GM12878 (cell line): ENCODE measurements around the gene UMAD1. TPM values are rescaled to one million over a fixed set of nuclear protein-coding genes. Genes with fewer than 3 reads are reported as not detected.

Experiments
- ATAC-seq: fragments of 200-7000 bp; cut with Tn5 transposase; 3 replicates; pipeline ENCODE4 v1.9.1; 2020; ENCODE audit warnings: mild to moderate bottlenecking, moderate library complexity
- BruUV-seq: library from RNA; stranded (reverse); fragments of 400-500 nt; replicated peaks from 2 replicates; lab custom pipeline; 2021; lab: Mats Ljungman, UMichigan
- CTCF ChIA-PET: fragments of 300-600 bp; sonication (Branson Sonifier 250); formaldehyde crosslinking; extraction: SDS; loops from one replicate; lab custom pipeline; 2021; ENCODE audit warnings: inconsistent platforms; lab: Yijun Ruan, JAX
- POLR2A ChIA-PET: fragments of 350-600 bp; formaldehyde crosslinking; extraction: SDS; loops from one replicate; lab custom pipeline; 2021; ENCODE audit warnings: inconsistent platforms; lab: Charles Lee
- RAD21 ChIA-PET: fragments of 300-600 bp; sonication (Branson Sonifier 250); formaldehyde crosslinking; loops from one replicate; lab custom pipeline; 2023; ENCODE audit warnings: antibody characterized with exemption; ENCODE audit not compliant: unreplicated experiment; lab: Charles Lee
- SMC1A ChIA-PET: fragments of 300-600 bp; sonication (Branson Sonifier 250); formaldehyde crosslinking; loops from one replicate; lab custom pipeline; 2023; ENCODE audit not compliant: unreplicated experiment, uncharacterized antibody; lab: Charles Lee
- DNase-seq: peaks from one replicate; pipeline ENCODE4 v3.0.0-alpha.2; 2011; ENCODE audit warnings: low read depth, low spot score
- FAIRE-seq: peaks from 3 replicates; lab custom pipeline; 2011; peaks lifted over from hg19 to GRCh38; lab: Jason Lieb, UNC
- H2AFZ ChIP-seq: 2 replicates; pipeline ENCODE4 v1.6.0; 2011; ENCODE audit warnings: low read depth, low read length, control low read depth; ENCODE audit not compliant: control insufficient read depth
- H3K27ac ChIP-seq: 2 replicates; pipeline ENCODE4 v1.5.1; 2011; ENCODE audit warnings: control low read depth; ENCODE audit not compliant: control insufficient read depth, insufficient read depth
- H3K27me3 ChIP-seq, 2 experiments: replicated peaks in 1 of 2; 2 replicates each; pipeline versions ENCODE4 v1.6.0 to v1.6.1; 2011; ENCODE audit warnings: low read length in 1 of 2; ENCODE audit not compliant: control insufficient read depth in 2 of 2, insufficient read depth in 2 of 2
- H3K36me3 ChIP-seq, 2 experiments: 2 replicates each; pipeline ENCODE4 v1.5.1; 2011; ENCODE audit warnings: low read length in 1 of 2; ENCODE audit not compliant: control insufficient read depth in 2 of 2, insufficient read depth in 2 of 2
- H3K4me1 ChIP-seq: 2 replicates; pipeline ENCODE4 v1.6.1; 2011; ENCODE audit warnings: mild to moderate bottlenecking, low read length, moderate library complexity, mixed read lengths; ENCODE audit not compliant: control insufficient read depth, insufficient read depth
- H3K4me2 ChIP-seq: 2 replicates; pipeline ENCODE4 v1.6.0; 2011; ENCODE audit warnings: control low read depth; ENCODE audit not compliant: control insufficient read depth, insufficient read depth
- H3K4me3 ChIP-seq: fragments of 200-600 bp; sonication (generic); 2 replicates; pipeline ENCODE4 v1.5.1; 2016
- H3K79me2 ChIP-seq: 2 replicates; pipeline ENCODE4 v1.6.0; 2011; ENCODE audit warnings: low read length; ENCODE audit not compliant: control insufficient read depth, insufficient read depth
- H3K9ac ChIP-seq: 2 replicates; pipeline ENCODE4 v1.8.0; 2011; ENCODE audit warnings: low read length, control low read depth, mixed read lengths; ENCODE audit not compliant: control insufficient read depth, insufficient read depth
- H3K9me3 ChIP-seq: replicated peaks from 3 replicates; pipeline ENCODE4 v1.5.1; 2011; ENCODE audit warnings: mild to moderate bottlenecking, low read length; ENCODE audit not compliant: control insufficient read depth, insufficient read depth
- H4K20me1 ChIP-seq: 2 replicates; pipeline ENCODE4 v1.6.0; 2011; ENCODE audit not compliant: control insufficient read depth, insufficient read depth
- ATF7 ChIP-seq: fragments of 450-650 bp; IDR thresholded peaks from 2 replicates; pipeline ENCODE4 v1.6.1; 2016; ENCODE audit warnings: low read depth, mild to moderate bottlenecking
- BMI1 ChIP-seq: fragments of 450-650 bp; IDR thresholded peaks from 2 replicates; pipeline ENCODE4 v1.6.1; 2016; ENCODE audit warnings: mild to moderate bottlenecking, moderate library complexity, borderline replicate concordance
- NFIC ChIP-seq: IDR thresholded peaks from 2 replicates; pipeline ENCODE4 v1.6.1; 2012; ENCODE audit warnings: low read depth, mild to moderate bottlenecking, inconsistent platforms, low read length, moderate library complexity
- NRF1 ChIP-seq: conservative IDR thresholded peaks from 2 replicates; pipeline ENCODE4 v1.6.1; 2011; ENCODE audit warnings: mild to moderate bottlenecking, low read depth, low read length, improper control_type of control experiment
- RELA ChIP-seq: fragments of 450-650 bp; IDR thresholded peaks from 2 replicates; pipeline ENCODE4 v1.8.0; 2014; ENCODE audit warnings: borderline replicate concordance; ENCODE audit not compliant: partially characterized antibody
- USF1 ChIP-seq: IDR thresholded peaks from 2 replicates; pipeline ENCODE4 v1.6.1; 2011; ENCODE audit warnings: borderline replicate concordance, low read depth, mild to moderate bottlenecking, moderate library complexity, mixed read lengths, low read length; ENCODE audit not compliant: insufficient read depth; ENCODE audit errors: extremely low read length
- YBX1 ChIP-seq: fragments of 450-650 bp; IDR thresholded peaks from 2 replicates; pipeline ENCODE4 v1.6.1; 2016; ENCODE audit warnings: antibody characterized with exemption
- YY1 ChIP-seq: IDR thresholded peaks from 2 replicates; pipeline ENCODE4 v1.6.1; 2011; ENCODE audit warnings: low read depth, mild to moderate bottlenecking, low read length
- ZBTB33 ChIP-seq: fragments of 450-650 bp; IDR thresholded peaks from 2 replicates; pipeline ENCODE4 v1.6.1; 2017; ENCODE audit warnings: mild to moderate bottlenecking
- ZNF217 ChIP-seq: fragments of 450-650 bp; IDR thresholded peaks from 2 replicates; pipeline ENCODE4 v1.6.1; 2017; ENCODE audit warnings: antibody characterized with exemption, mild to moderate bottlenecking
- ZNF274 ChIP-seq: IDR thresholded peaks from one replicate; pipeline ENCODE4 v1.8.0; 2011; ENCODE audit not compliant: insufficient read length, insufficient read depth
- ZNF592 ChIP-seq: fragments of 450-650 bp; IDR thresholded peaks from 2 replicates; pipeline ENCODE4 v1.6.1; 2017; ENCODE audit warnings: mild to moderate bottlenecking, moderate library complexity
- WGBS: methylation state at CpG from one replicate; pipeline ENCODE4 v1.1.6; 2016; ENCODE audit warnings: low lambda C conversion rate; ENCODE audit not compliant: insufficient replicate concordance, insufficient coverage; ENCODE audit errors: missing lambda C conversion rate; 5-methylcytosine and 5-hydroxymethylcytosine counted together
- in situ Hi-C: fragments of 300-500 bp; cut with MboI; formaldehyde crosslinking; loops from 9 replicates; pipeline ENCODE4 v1.14.3; 2018; ENCODE audit warnings: mixed read lengths
- intact Hi-C: fragments of 100-400 bp; cut with micrococcal nuclease; formaldehyde crosslinking; loops from one replicate; pipeline ENCODE4 v1.14.2; 2022; ENCODE audit not compliant: unreplicated experiment
- polyA plus RNA-seq, 11 experiments: library from polyadenylated mRNA; depleted of rRNA in 4 of 11; unstranded in 6 of 11; stranded (reverse) in 5 of 11; fragments of >200 nt; fragmentation: Nextera tagmentation in 4 of 11; fragmentation: Illumina TruSeq in 1 of 11; extraction: Ambion mirVana in 4 of 11; extraction: Trizol in 1 of 11; gene quantifications; 1 replicate in 1 of 11; 2 replicates in 10 of 11; pipeline versions ENCODE4 v1.2.1 to v1.2.3, GENCODE V29; 2011 to 2016; ENCODE audit warnings: inconsistent platforms in 2 of 11, missing spikeins in 2 of 11, low read depth in 1 of 11
- total RNA-seq, 4 experiments: library from RNA; depleted of rRNA in 3 of 4; stranded (reverse); fragments of >200 nt in 3 of 4; fragmentation: Illumina TruSeq in 1 of 4; extraction: Trizol in 1 of 4; gene quantifications; 2 replicates each; pipeline versions ENCODE4 v1.2.1 to v1.2.3, GENCODE V29; 2013 to 2021

Gene UMAD1
- total and polyA plus RNA-seq, 10 of the 15 experiments (the other 5 are each of a cell fraction or from before 2014, with no cell fraction given) = 6.0 to 28.6 (median 9.3) TPM

- ChIA-PET SMC1A (interaction anchor here (0.6 to 4.6 kb wide), 15 partner anchors 10 to 527 kb away, joined by 3 to 37 read pairs (median 5); no protein-coding TSS in a partner anchor), POLR2A (interaction anchor here (0.9 kb wide), 1 partner anchor 11 kb away, joined by 3 read pairs; no protein-coding TSS in a partner anchor), CTCF (interaction anchor here (0.7 to 5.7 kb wide), 8 partner anchors 12 to 288 kb away, joined by 3 to 26 read pairs (median 4); no protein-coding TSS in a partner anchor), RAD21 (interaction anchor here (1.1 to 1.8 kb wide), 4 partner anchors 51 to 289 kb away, joined by 3 to 7 read pairs (median 4); no protein-coding TSS in a partner anchor)
- TF ChIP-seq BMI1 = no peak
- no peak for TF ChIP-seq ZNF592
- TF ChIP-seq RELA = no peak
- TF ChIP-seq ATF7 = no peak
- no peak for TF ChIP-seq YY1
- TF ChIP-seq ZNF274 = no peak
- no peak for TF ChIP-seq NRF1
- TF ChIP-seq ZBTB33 = no peak
- TF ChIP-seq USF1 = no peak
- no peak for TF ChIP-seq ZNF217
- TF ChIP-seq NFIC = no peak
- TF ChIP-seq YBX1 = no peak
- intact Hi-C loops = no loop called here
- WGBS = 92% methylated on average over 1 of the region's 1 CpG
- BruUV-seq = no TSS peak
- DNase-seq (no peak), ATAC-seq (no peak), FAIRE-seq (no peak)
- Histone ChIP-seq H2AFZ (no peak overlapping the region), H3K9me3 (no peaks in the 10 kb centered on the region; the same call in 2 of the 3 replicates), H3K27ac (no peak overlapping the region), H3K4me3 (no peak overlapping the region), H4K20me1 (no peaks in the 10 kb centered on the region), H3K9ac (no peak overlapping the region), H3K4me2 (no peak overlapping the region), H3K79me2 (no peaks in the 10 kb centered on the region), H3K27me3 (no peaks in the 10 kb centered on the region), H3K36me3 (no peaks in the 10 kb centered on the region), H3K4me1 (no peaks in the 10 kb centered on the region; the same call in 1 of the 2 replicates)
- in situ Hi-C loops = loop anchor here (10.0 kb wide), 1 partner anchor 527 kb away; no protein-coding TSS in a partner anchor
These were observed 47.2 kb downstream of the UMAD1 start for GRCh38 chr7:7687800-7688199.
